ENCODE results near the gene CLIC3. TPM values are rescaled to one million over a fixed set of nuclear protein-coding genes. Genes with fewer than 3 reads are reported as not detected.

Gene CLIC3
- total RNA-seq, 2 donors from 2014 or later = 3.6 to 15.4 TPM

- H3K9me3 ChIP-seq = no peaks in the 10 kb centered on the region
- no peak overlapping the region for H3K9ac ChIP-seq (ENCODE audit: low read depth in 2 of 2, low read length in 2 of 2)
- no peaks in the 10 kb centered on the region for H3K4me1 ChIP-seq
- no peaks in the 10 kb centered on the region for H3K36me3 ChIP-seq
- H3K4me3 ChIP-seq = no peak overlapping the region
- intact Hi-C loops (cut with DNase I) = no loop called here
- TF ChIP-seq CTCF (IDR thresholded peaks at IDR 0.05) = no peak
- H3K27me3 ChIP-seq = no peaks in the 10 kb centered on the region
- H3K27ac ChIP-seq = no peak overlapping the region
- no peak for DNase-seq
These were observed 27.8 kb downstream of the CLIC3 start for GRCh38 chr9:136968333-136969127.

DNA sequence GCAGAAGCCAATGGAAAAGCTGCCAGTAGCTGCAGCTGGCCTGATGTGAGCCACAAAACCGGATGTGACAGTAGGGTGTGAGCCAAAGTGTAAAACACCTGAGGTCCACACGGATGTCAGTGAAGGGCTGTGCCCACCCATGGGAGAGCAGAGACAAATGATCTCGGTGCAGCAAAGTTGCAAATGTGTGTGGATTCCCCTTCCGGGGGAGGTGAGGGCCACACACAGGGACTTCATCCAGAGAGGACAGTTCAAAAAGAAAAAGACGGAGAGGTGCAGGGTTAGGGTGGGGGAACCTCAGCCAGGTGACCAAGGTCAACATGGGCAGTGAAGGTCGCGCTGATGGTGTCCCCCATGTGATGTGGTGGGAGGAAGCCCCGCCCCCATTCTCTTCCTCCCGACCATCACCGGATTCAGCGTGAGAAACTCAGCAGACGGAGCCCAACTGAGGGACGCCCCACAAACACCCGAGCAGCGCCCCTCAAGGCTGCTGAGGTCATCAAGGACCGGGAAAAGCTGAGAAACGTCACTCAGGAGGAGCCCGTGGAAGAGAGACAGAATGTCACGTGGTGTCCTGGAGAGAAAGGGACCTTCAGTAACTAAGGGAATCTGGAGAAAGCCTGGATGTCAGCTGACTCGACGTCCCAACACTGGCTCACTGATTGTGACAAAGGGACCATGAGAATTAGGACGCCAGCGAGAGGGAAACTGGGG is 30.4 kb downstream of the CLIC3 start:
- H3K9me3 ChIP-seq = no peaks in the 10 kb centered on the region
- no peaks in the 10 kb centered on the region for H3K27me3 ChIP-seq
- H3K36me3 ChIP-seq = no peaks in the 10 kb centered on the region
- TF ChIP-seq CTCF (IDR thresholded peaks at IDR 0.05) = no peak
- no peak overlapping the region for H3K9ac ChIP-seq (ENCODE audit: low read depth in 2 of 2, low read length in 2 of 2)
- no peak overlapping the region for H3K4me3 ChIP-seq
- intact Hi-C loops (cut with DNase I) = no loop called here
- H3K27ac ChIP-seq = no peak overlapping the region
- no peaks in the 10 kb centered on the region for H3K4me1 ChIP-seq
- no peak for DNase-seq

- Histone ChIP-seq H3K9ac (ENCODE audit: low read depth in 2 of 2, low read length in 2 of 2) (peak overlapping the region in 1 of 2 donors; percentile 16), H3K36me3 (no peaks in the 10 kb centered on the region), H3K27ac (peak overlapping the region; percentile 30), H3K4me1 (no peaks in the 10 kb centered on the region), H3K4me3 (no peak overlapping the region), H3K9me3 (no peaks in the 10 kb centered on the region), H3K27me3 (no peaks in the 10 kb centered on the region)
- TF ChIP-seq CTCF (IDR thresholded peaks at IDR 0.05) = no peak
- intact Hi-C loops (cut with DNase I) = no loop called here
- DNase-seq = no peak
These were observed 31.4 kb downstream of the CLIC3 start for GRCh38 chr9:136964833-136965422.

DNA sequence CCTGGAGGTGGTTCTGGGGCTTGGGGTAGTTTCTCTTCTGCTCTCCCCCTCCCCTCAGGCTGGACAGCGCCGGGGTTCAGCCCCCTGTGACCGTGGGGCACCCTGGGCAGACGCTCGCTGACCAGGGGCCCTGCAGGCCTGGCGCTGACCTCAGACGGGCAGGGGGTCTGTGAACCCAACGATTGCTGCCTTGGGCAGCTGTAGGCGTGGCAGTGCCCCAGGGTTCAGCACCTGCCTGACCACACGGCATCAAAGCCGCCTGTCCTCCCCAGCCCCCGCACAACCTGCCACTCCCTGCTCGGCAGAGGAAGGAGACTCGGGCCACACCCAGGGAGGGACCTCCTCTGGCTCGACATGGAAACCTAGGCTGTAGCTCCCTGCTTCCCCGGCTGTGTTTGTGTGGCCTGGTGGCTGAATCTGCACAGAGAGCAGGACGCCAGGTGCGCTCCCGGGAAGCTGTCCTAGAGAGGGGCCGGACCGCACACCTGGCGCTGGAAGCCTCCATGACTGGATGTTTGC is 32.1 kb downstream of the CLIC3 start:
- Histone ChIP-seq H3K4me1 (no peaks in the 10 kb centered on the region), H3K9ac (ENCODE audit: low read depth in 2 of 2, low read length in 2 of 2) (peak overlapping the region; percentile 16 to 26), H3K4me3 (no peak overlapping the region), H3K9me3 (no peaks in the 10 kb centered on the region), H3K27ac (peak overlapping the region; percentile 30), H3K27me3 (no peaks in the 10 kb centered on the region), H3K36me3 (no peaks in the 10 kb centered on the region)
- peak; percentile 88 for DNase-seq
- intact Hi-C loops (cut with DNase I) = no loop called here
- no peak for TF ChIP-seq CTCF (IDR thresholded peaks at IDR 0.05)

- Histone ChIP-seq H3K4me1 (no peaks in the 10 kb centered on the region), H3K27ac (no peak overlapping the region), H3K9ac (ENCODE audit: low read depth in 2 of 2, low read length in 2 of 2) (no peak overlapping the region), H3K9me3 (no peaks in the 10 kb centered on the region), H3K4me3 (no peak overlapping the region), H3K27me3 (no peaks in the 10 kb centered on the region), H3K36me3 (no peaks in the 10 kb centered on the region)
- TF ChIP-seq CTCF (IDR thresholded peaks at IDR 0.05) = no peak
- intact Hi-C loops (cut with DNase I) = no loop called here
- no peak for DNase-seq
These were observed 32.6 kb downstream of the CLIC3 start for GRCh38 chr9:136963751-136964150.
